Colon (tissue), 2 donors: ENCODE results near the gene SMIM12.

ENCODE experiments used
- FAIRE-seq: peaks from 2 replicates; lab custom pipeline; 2012; peaks lifted over from hg19 to GRCh38; lab: Jason Lieb, UNC
- donor health status: control.
- donor health status: control.

Gene SMIM12

GRCh38 chr1:34859446-34860200, at the start of gene SMIM12:
TSS of gene SMIM12 (minus strand) at chr1:34859749. CDS start at chr1:34855977, 3,772 bp downstream.
- FAIRE-seq = no peak

- FAIRE-seq = no peak
Observed at GRCh38 chr1:34908369-34908768, 48.8 kb upstream of the SMIM12 start.

- FAIRE-seq = no peak
Observed at GRCh38 chr1:34907487-34908090, 48.0 kb upstream of the SMIM12 start.

- no peak for FAIRE-seq
Observed at GRCh38 chr1:34906756-34907155, 47.2 kb upstream of the SMIM12 start.

GRCh38 chr1:34906222-34906621, 46.7 kb upstream of the SMIM12 start:
- no peak for FAIRE-seq

GRCh38 chr1:34905098-34905459, 45.5 kb upstream of the SMIM12 start:
- no peak for FAIRE-seq

- FAIRE-seq = no peak
Observed at GRCh38 chr1:34904236-34905097, 44.9 kb upstream of the SMIM12 start.

- FAIRE-seq = no peak
Observed at GRCh38 chr1:34901919-34902318, 42.4 kb upstream of the SMIM12 start.

GRCh38 chr1:34900775-34901502, 41.4 kb upstream of the SMIM12 start:
- no peak for FAIRE-seq

GRCh38 chr1:34899906-34900305, 40.4 kb upstream of the SMIM12 start:
- no peak for FAIRE-seq

- no peak for FAIRE-seq
Observed at GRCh38 chr1:34899471-34899870, 39.9 kb upstream of the SMIM12 start.

- FAIRE-seq = no peak
Observed at GRCh38 chr1:34898330-34898761, 38.8 kb upstream of the SMIM12 start.

- FAIRE-seq = no peak
Observed at GRCh38 chr1:34896612-34897011, 37.1 kb upstream of the SMIM12 start.

GRCh38 chr1:34889705-34890104, 30.2 kb upstream of the SMIM12 start:
- FAIRE-seq = no peak

- FAIRE-seq = no peak
Observed at GRCh38 chr1:34887593-34887992, 28.0 kb upstream of the SMIM12 start.

- FAIRE-seq = no peak
Observed at GRCh38 chr1:34885405-34886247, 26.1 kb upstream of the SMIM12 start.

- no peak for FAIRE-seq
Observed at GRCh38 chr1:34884961-34885360, 25.4 kb upstream of the SMIM12 start.

GRCh38 chr1:34884536-34884935, 25.0 kb upstream of the SMIM12 start:
- FAIRE-seq = no peak

- FAIRE-seq = no peak
Observed at GRCh38 chr1:34879230-34879629, 19.7 kb upstream of the SMIM12 start.

- no peak for FAIRE-seq
Observed at GRCh38 chr1:34876406-34876805, 16.9 kb upstream of the SMIM12 start.

- FAIRE-seq = no peak
Observed at GRCh38 chr1:34874296-34874952, 14.9 kb upstream of the SMIM12 start.
